Mesothelial cell of epicardium (in vitro differentiated cells): ENCODE measurements around the gene PWP2. TPM values are rescaled to one million over a fixed set of nuclear protein-coding genes. Genes with fewer than 3 reads are reported as not detected.
"Not testable (repeated sequence)": the region's sequence is repeated elsewhere in the genome, so short reads cannot be mapped to it uniquely, and the experiment has no call there.

Experiments used
- DNase-seq, 2 experiments: peaks; one replicate each; pipeline ENCODE4 v3.0.0; 2021; ENCODE audit warnings: low spot score in 2 of 2; ENCODE audit not compliant: unreplicated experiment in 2 of 2
- H3K27ac Mint-ChIP-seq: 2 replicates; pipeline ENCODE4 v1.8.0; 2021; ENCODE audit warnings: mixed read lengths
- H3K27me3 Mint-ChIP-seq: 2 replicates; pipeline ENCODE4 v1.8.0; 2021; ENCODE audit warnings: low read depth, mixed read lengths
- H3K36me3 Mint-ChIP-seq: 2 replicates; pipeline ENCODE4 v1.8.0; 2021; ENCODE audit warnings: mixed read lengths
- H3K4me1 Mint-ChIP-seq: 2 replicates; pipeline ENCODE4 v1.8.0; 2021; ENCODE audit warnings: mixed read lengths
- H3K4me3 Mint-ChIP-seq: 2 replicates; pipeline ENCODE4 v1.8.0; 2021; ENCODE audit warnings: mild to moderate bottlenecking, moderate library complexity, mixed read lengths
- H3K9me3 Mint-ChIP-seq: 2 replicates; pipeline ENCODE4 v1.8.0; 2021; ENCODE audit warnings: mixed read lengths
- CTCF ChIP-seq: fragments of 200-600 bp; sonication (generic); IDR thresholded peaks from one replicate; pipeline ENCODE4 v1.5.0; 2021; ENCODE audit warnings: antibody characterized with exemption; ENCODE audit not compliant: unreplicated experiment
- total RNA-seq: library from RNA; stranded (reverse); gene quantifications from 3 replicates; pipeline ENCODE4 v1.2.1, GENCODE V29; 2021

PWP2 gene
- total RNA-seq, 1 donor from 2014 or later: 2.3 TPM

- H3K4me1 Mint-ChIP-seq: peaks cover 9% of the 10 kb centered on the region
- H3K27ac Mint-ChIP-seq: no peak overlapping the region
- H3K9me3 Mint-ChIP-seq: no peaks in the 10 kb centered on the region
- TF ChIP-seq CTCF: no peak
- peaks cover 34% of the 10 kb centered on the region for H3K36me3 Mint-ChIP-seq
- peak in 1 of 2 experiments; percentile 34 for DNase-seq
- H3K27me3 Mint-ChIP-seq: no peaks in the 10 kb centered on the region
- H3K4me3 Mint-ChIP-seq: no peak overlapping the region
These were observed 17.9 kb upstream of the PWP2 start for GRCh38 chr21:44089001-44089911.

GRCh38 chr21:44090325-44090724, 16.9 kb upstream of the PWP2 start:
- Mint-ChIP-seq H3K4me3 (no peak overlapping the region), H3K27me3 (no peaks in the 10 kb centered on the region), H3K4me1 (peaks cover 5% of the 10 kb centered on the region), H3K36me3 (peaks cover 33% of the 10 kb centered on the region), H3K27ac (no peak overlapping the region), H3K9me3 (no peaks in the 10 kb centered on the region)
- DNase-seq: peak in 1 of 2 experiments; percentile 5
- TF ChIP-seq CTCF: no peak

GRCh38 chr21:44092211-44092610, 15.0 kb upstream of the PWP2 start:
- no peak for TF ChIP-seq CTCF
- Mint-ChIP-seq H3K4me3 (no peak overlapping the region), H3K36me3 (peaks cover 30% of the 10 kb centered on the region), H3K27me3 (no peaks in the 10 kb centered on the region), H3K27ac (peak overlapping the region; percentile 43), H3K9me3 (no peaks in the 10 kb centered on the region), H3K4me1 (peaks cover 5% of the 10 kb centered on the region)
- peak in 1 of 2 experiments; percentile 33 for DNase-seq

- Mint-ChIP-seq H3K27me3 (no peaks in the 10 kb centered on the region), H3K4me1 (peaks cover 5% of the 10 kb centered on the region), H3K27ac (no peak overlapping the region), H3K36me3 (peaks cover 24% of the 10 kb centered on the region), H3K9me3 (no peaks in the 10 kb centered on the region), H3K4me3 (no peak overlapping the region)
- no peak for TF ChIP-seq CTCF
- peak in 1 of 2 experiments; percentile 20 for DNase-seq
These were observed 13.4 kb upstream of the PWP2 start for GRCh38 chr21:44093761-44094160.

GRCh38 chr21:44094832-44095231, 12.4 kb upstream of the PWP2 start:
- H3K36me3 Mint-ChIP-seq: peaks cover 15% of the 10 kb centered on the region
- no peaks in the 10 kb centered on the region for H3K9me3 Mint-ChIP-seq
- H3K4me1 Mint-ChIP-seq: peaks cover 5% of the 10 kb centered on the region
- no peak overlapping the region for H3K4me3 Mint-ChIP-seq
- DNase-seq: peak in 1 of 2 experiments; percentile 17
- H3K27me3 Mint-ChIP-seq: no peaks in the 10 kb centered on the region
- no peak overlapping the region for H3K27ac Mint-ChIP-seq
- no peak for TF ChIP-seq CTCF

- not testable (repeated sequence) for H3K27me3 Mint-ChIP-seq, H3K27ac Mint-ChIP-seq, H3K4me3 Mint-ChIP-seq, DNase-seq, H3K9me3 Mint-ChIP-seq, H3K4me1 Mint-ChIP-seq, H3K36me3 Mint-ChIP-seq
These were observed 8.7 kb upstream of the PWP2 start for GRCh38 chr21:44098507-44098906.

- not testable (repeated sequence) for H3K27ac Mint-ChIP-seq, H3K27me3 Mint-ChIP-seq, DNase-seq, H3K36me3 Mint-ChIP-seq, H3K4me1 Mint-ChIP-seq, H3K9me3 Mint-ChIP-seq, H3K4me3 Mint-ChIP-seq
These were observed 8.2 kb upstream of the PWP2 start for GRCh38 chr21:44098964-44099363.

GRCh38 chr21:44107589-44107988, 390 bp downstream of the PWP2 start:
- H3K36me3 Mint-ChIP-seq, H3K4me3 Mint-ChIP-seq, H3K27ac Mint-ChIP-seq, H3K9me3 Mint-ChIP-seq, H3K27me3 Mint-ChIP-seq, DNase-seq, H3K4me1 Mint-ChIP-seq: not testable (repeated sequence)
